SK-N-SH (cell line): ENCODE measurements around the gene ESPL1. TPM values are rescaled to one million over a fixed set of nuclear protein-coding genes. Genes with fewer than 3 reads are reported as not detected.

Experiments
- CTCF ChIA-PET: fragments of 300-600, 350-600 bp; formaldehyde crosslinking; extraction: SDS; loops from one replicate; lab custom pipeline; 2021; lab: Yijun Ruan, JAX
- POLR2A ChIA-PET: fragments of 350-600 bp; sonication (Branson Sonifier 250); formaldehyde crosslinking; extraction: SDS; loops from one replicate; lab custom pipeline; 2020; ENCODE audit warnings: antibody characterized with exemption, inconsistent platforms; lab: Yijun Ruan, JAX
- DNase-seq: peaks from one replicate; pipeline ENCODE4 v3.0.0; 2012
- H2AFZ ChIP-seq: fragments of 200-600 bp; sonication (generic); 2 replicates; pipeline ENCODE4 v1.8.1; 2016; ENCODE audit warnings: antibody characterized with exemption, mild to moderate bottlenecking, low read depth
- H3F3A ChIP-seq: fragments of 200-600 bp; sonication (generic); replicated peaks from 2 replicates; pipeline ENCODE3; 2016; ENCODE audit warnings: antibody characterized with exemption, mild to moderate bottlenecking; ENCODE audit not compliant: insufficient read depth
- H3K27ac ChIP-seq, 2 experiments: fragments of 200-500 bp in 1 of 2; fragments of 200-600 bp in 1 of 2; sonication (Bioruptor generic) in 1 of 2; sonication (generic), shearing (Covaris generic) in 1 of 2; 2 replicates each; pipeline versions ENCODE4 v1.5.1 to v1.6.1; 2014 to 2016; ENCODE audit warnings: low read depth in 2 of 2, inconsistent platforms in 1 of 2, low read length in 1 of 2, mild to moderate bottlenecking in 1 of 2, mixed read lengths in 1 of 2
- H3K27me3 ChIP-seq: fragments of 200-600 bp; sonication (generic), shearing (Covaris generic); 2 replicates; pipeline ENCODE4 v1.6.1; 2016; ENCODE audit warnings: mixed run types; ENCODE audit not compliant: insufficient read depth
- H3K36me3 ChIP-seq, 2 experiments: fragments of 200-500 bp in 1 of 2; fragments of 200-600 bp in 1 of 2; sonication (Bioruptor generic) in 1 of 2; sonication (generic) in 1 of 2; replicated peaks in 1 of 2; 2 replicates each; pipeline versions ENCODE3 to v1.5.1; 2014 to 2016; ENCODE audit warnings: low read length in 1 of 2, mild to moderate bottlenecking in 1 of 2; ENCODE audit not compliant: insufficient read depth in 2 of 2, control insufficient read depth in 1 of 2
- H3K4me1 ChIP-seq, 2 experiments: fragments of 200-500 bp in 1 of 2; fragments of 200-600 bp in 1 of 2; sonication (Bioruptor generic) in 1 of 2; sonication (generic), shearing (Covaris generic) in 1 of 2; 2 replicates each; pipeline versions ENCODE4 v1.5.1 to v1.6.1; 2014 to 2016; ENCODE audit warnings: low read depth in 1 of 2, low read length in 1 of 2, mixed run types in 1 of 2; ENCODE audit not compliant: insufficient read depth in 2 of 2, control insufficient read depth in 1 of 2
- H3K4me2 ChIP-seq: fragments of 200-600 bp; sonication (generic), shearing (Covaris generic); 2 replicates; pipeline ENCODE4 v1.6.1; 2017; ENCODE audit warnings: mixed run types
- H3K4me3 ChIP-seq, 2 experiments: fragments of 200-500 bp in 1 of 2; fragments of 200-600 bp in 1 of 2; sonication (Bioruptor generic) in 1 of 2; sonication (generic), shearing (Covaris generic) in 1 of 2; 2 replicates each; pipeline versions ENCODE4 v1.5.1 to v1.8.1; 2014 to 2016; ENCODE audit warnings: low read depth in 2 of 2, inconsistent platforms in 1 of 2, low read length in 1 of 2, mild to moderate bottlenecking in 1 of 2, mixed read lengths in 1 of 2, moderate library complexity in 1 of 2
- H3K79me2 ChIP-seq: fragments of 200-600 bp; sonication (generic); 2 replicates; pipeline ENCODE4 v1.8.1; 2017; ENCODE audit warnings: mild to moderate bottlenecking; ENCODE audit not compliant: insufficient read depth
- H3K9ac ChIP-seq: fragments of 200-600 bp; sonication (generic); 2 replicates; pipeline ENCODE4 v1.6.1; 2017; ENCODE audit warnings: mixed run types
- H3K9me2 ChIP-seq: fragments of 200-600 bp; sonication (generic); 2 replicates; pipeline ENCODE4 v1.6.1; 2017; ENCODE audit warnings: mixed run types
- H3K9me3 ChIP-seq: fragments of 200-600 bp; sonication (generic); 2 replicates; pipeline ENCODE4 v1.6.1; 2017; ENCODE audit warnings: mixed run types, mild to moderate bottlenecking, moderate library complexity
- H4K20me1 ChIP-seq: fragments of 200-600 bp; sonication (generic); 2 replicates; pipeline ENCODE4 v1.6.1; 2017; ENCODE audit warnings: mild to moderate bottlenecking, mixed run types; ENCODE audit not compliant: insufficient read depth
- CHD2 ChIP-seq: fragments of 150-350 bp; IDR thresholded peaks from 2 replicates; pipeline ENCODE4 v1.6.1; 2018; ENCODE audit warnings: low read length; ENCODE audit not compliant: partially characterized antibody
- ELF1 ChIP-seq: IDR thresholded peaks from 2 replicates; pipeline ENCODE4 v1.4.0; 2012
- EP300 ChIP-seq, 2 experiments: IDR thresholded peaks; 2 replicates each; pipeline versions ENCODE4 v1.4.0 to v1.6.1; 2012; ENCODE audit warnings: borderline replicate concordance in 1 of 2, low read depth in 1 of 2, low read length in 1 of 2
- EZH2phosphoT487 ChIP-seq: fragments of 200-600 bp; sonication (generic); IDR thresholded peaks from 2 replicates; pipeline ENCODE4 v1.6.1; 2017; ENCODE audit warnings: low read depth, mixed run types, mild to moderate bottlenecking, antibody characterized with exemption, moderate library complexity, borderline replicate concordance
- FOSL2 ChIP-seq: IDR thresholded peaks from 2 replicates; pipeline ENCODE4 v1.4.0; 2012; ENCODE audit warnings: low read depth, mild to moderate bottlenecking, moderate library complexity, borderline replicate concordance
- FOXM1 ChIP-seq: IDR thresholded peaks from 2 replicates; pipeline ENCODE4 v1.4.0; 2012; ENCODE audit warnings: low read depth, mild to moderate bottlenecking
- GABPA ChIP-seq: IDR thresholded peaks from 2 replicates; pipeline ENCODE4 v1.4.0; 2012; ENCODE audit warnings: low read depth, mild to moderate bottlenecking
- GATA2 ChIP-seq: sonication (generic); formaldehyde crosslinking; IDR thresholded peaks from 2 replicates; pipeline ENCODE4 v1.5.0; 2020; ENCODE audit warnings: mild to moderate bottlenecking, missing genetic modification reagents
- JUND ChIP-seq: IDR thresholded peaks from 2 replicates; pipeline ENCODE4 v1.4.0; 2012
- MEF2A ChIP-seq: IDR thresholded peaks from 2 replicates; pipeline ENCODE4 v1.4.0; 2012; ENCODE audit warnings: low read depth, borderline replicate concordance
- MXI1 ChIP-seq: IDR thresholded peaks from 2 replicates; pipeline ENCODE4 v1.6.1; 2012; ENCODE audit warnings: mild to moderate bottlenecking, low read depth, low read length, improper control_type of control experiment
- NFIC ChIP-seq: IDR thresholded peaks from 2 replicates; pipeline ENCODE4 v1.4.0; 2012; ENCODE audit warnings: borderline replicate concordance
- NRF1 ChIP-seq: IDR thresholded peaks from 2 replicates; pipeline ENCODE4 v1.6.1; 2012; ENCODE audit warnings: low read depth, mild to moderate bottlenecking, low read length
- PBX3 ChIP-seq: IDR thresholded peaks from 2 replicates; pipeline ENCODE4; 2012
- POLR2AphosphoS5 ChIP-seq: IDR thresholded peaks from 2 replicates; pipeline ENCODE4 v1.6.1; 2012; ENCODE audit warnings: low read depth, low read length
- RCOR1 ChIP-seq: fragments of 150-350 bp; IDR thresholded peaks from 2 replicates; pipeline ENCODE4 v1.6.1; 2017; ENCODE audit warnings: antibody characterized with exemption, low read length
- REST ChIP-seq: IDR thresholded peaks from 2 replicates; pipeline ENCODE4 v1.6.1; 2012; ENCODE audit warnings: mild to moderate bottlenecking, low read depth, low read length, moderate library complexity
- RFX5 ChIP-seq: IDR thresholded peaks from 2 replicates; pipeline ENCODE4 v1.6.1; 2012; ENCODE audit warnings: mild to moderate bottlenecking, improper control_type of control experiment, low read length
- RXRA ChIP-seq: IDR thresholded peaks from 2 replicates; pipeline ENCODE4 v1.4.0; 2012; ENCODE audit warnings: low read depth, mild to moderate bottlenecking, borderline replicate concordance
- SMC3 ChIP-seq: IDR thresholded peaks from 2 replicates; pipeline ENCODE4 v1.6.1; 2012; ENCODE audit warnings: low read depth, low read length, improper control_type of control experiment
- TAF1 ChIP-seq: IDR thresholded peaks from 2 replicates; pipeline ENCODE4 v1.6.1; 2012; ENCODE audit warnings: low read depth, mild to moderate bottlenecking, low read length, moderate library complexity, borderline replicate concordance
- USF1 ChIP-seq: IDR thresholded peaks from 2 replicates; pipeline ENCODE4 v1.4.0; 2012; ENCODE audit warnings: low read depth, borderline replicate concordance
- USF2 ChIP-seq: fragments of 150-350 bp; IDR thresholded peaks from 2 replicates; pipeline ENCODE4 v1.6.1; 2017; ENCODE audit warnings: antibody characterized with exemption, low read length, low read depth, borderline replicate concordance
- YY1 ChIP-seq: IDR thresholded peaks from 2 replicates; pipeline ENCODE4 v1.4.0; 2012; ENCODE audit warnings: low read depth, mild to moderate bottlenecking
- ZBTB33 ChIP-seq: IDR thresholded peaks from 2 replicates; pipeline ENCODE4 v1.4.0; 2012; ENCODE audit warnings: low read depth, borderline replicate concordance
- WGBS: methylation state at CpG from one replicate; pipeline ENCODE4 v1.1.6; 2017; ENCODE audit warnings: low lambda C conversion rate; 5-methylcytosine and 5-hydroxymethylcytosine counted together
- polyA plus RNA-seq, 3 experiments: library from polyadenylated mRNA; depleted of rRNA; stranded (reverse); fragments of >200 nt; gene quantifications; 2 replicates each; pipeline ENCODE4 v1.2.3, GENCODE V29; 2012

Gene ESPL1
- polyA plus RNA-seq, 1 of the 3 experiments (the other 2 are of a cell fraction) = 8.6 TPM

GRCh38 chr12:53299454-53300180 is 31.5 kb downstream of the ESPL1 start, which contains the start of gene MYG1:
TSS of gene MYG1 (plus strand) at chr12:53299695. CDS start at chr12:53299738, 43 bp downstream.
- Histone ChIP-seq H3K36me3 (peaks cover 20 to 32% of the 10 kb centered on the region in 2 experiments), H3K4me3 (peak within 1 kb of the TSS; percentile 77)
- POLR2A ChIA-PET = interaction anchor here (0.7 to 2.8 kb wide), 7 partner anchors 9 to 194 kb away, joined by 3 to 19 read pairs (median 3); partner anchors contain the start of genes AAAS, CSAD and ZNF740
- TF ChIP-seq EP300 (IDR thresholded peaks at IDR 0.05; ENCODE audit: borderline replicate concordance in 1 of 2, low read depth in 1 of 2, low read length in 1 of 2) (no peak), RXRA (no peak), MXI1 (peak; percentile 85), USF1 (no peak), SMC3 (no peak), POLR2AphosphoS5 (peak; percentile 81), GATA2 (CRISPR knock-in tag) (no peak), FOXM1 (no peak), NRF1 (peak; percentile 59), RFX5 (peak; percentile 23; the same call in 1 of the 2 replicates), JUND (no peak; the same call in 1 of the 2 replicates), USF2 (no peak), RCOR1 (no peak), PBX3 (peak; percentile 52; the same call in 1 of the 2 replicates), CHD2 (peak; percentile 74), ELF1 (peak; percentile 87), ZBTB33 (peak; percentile 41; the same call in 1 of the 2 replicates), EZH2phosphoT487 (no peak), GABPA (peak; percentile 99), MEF2A (no peak), FOSL2 (no peak), NFIC (peak; percentile 5; the same call in 1 of the 2 replicates), TAF1 (peak; percentile 59; the same call in 1 of the 2 replicates), YY1 (0 out of 2 replicates have a peak, but pooled peaks have one; percentile 78), REST (peak; percentile 58; the same call in 1 of the 2 replicates)

More at GRCh38 chr12:53299454-53300180, 31.5 kb downstream of the ESPL1 start, which contains the start of gene MYG1:
- Histone ChIP-seq H2AFZ (peak within 1 kb of the TSS; percentile 56; the same call in 1 of the 2 replicates), H3K27ac (peak within 1 kb of the TSS; percentile 85 to 88), H3K4me2 (peak within 1 kb of the TSS; percentile 80), H3K9ac (peak within 1 kb of the TSS; percentile 77), H3K79me2 (peaks cover 79% of the 10 kb centered on the region), H3K27me3 (no peaks in the 10 kb centered on the region), H3F3A (peaks cover 25% of the 10 kb centered on the region), H3K4me1 (peaks cover 11 to 26% of the 10 kb centered on the region in 2 experiments), H3K9me3 (no peaks in the 10 kb centered on the region), H4K20me1 (no peaks in the 10 kb centered on the region), H3K9me2 (no peaks in the 10 kb centered on the region)
- CTCF ChIA-PET = interaction anchor here (0.7 to 19.2 kb wide), 11 partner anchors 10 to 193 kb away, joined by 3 to 363 read pairs (median 5); partner anchors contain the start of gene AAAS
- peak; percentile 90 for DNase-seq
- 2% methylated on average over 25 of the region's 51 CpGs for WGBS
